ENCODE measurements around the gene TAGLN. TPM values are rescaled to one million over a fixed set of nuclear protein-coding genes. Genes with fewer than 3 reads are reported as not detected.

TAGLN gene
- total and polyA plus RNA-seq, 9 of the 15 experiments (the other 6 are each of a cell fraction or from before 2014, with no cell fraction given), result 0.21 to 4.9 (median 1.1) TPM

DNA sequence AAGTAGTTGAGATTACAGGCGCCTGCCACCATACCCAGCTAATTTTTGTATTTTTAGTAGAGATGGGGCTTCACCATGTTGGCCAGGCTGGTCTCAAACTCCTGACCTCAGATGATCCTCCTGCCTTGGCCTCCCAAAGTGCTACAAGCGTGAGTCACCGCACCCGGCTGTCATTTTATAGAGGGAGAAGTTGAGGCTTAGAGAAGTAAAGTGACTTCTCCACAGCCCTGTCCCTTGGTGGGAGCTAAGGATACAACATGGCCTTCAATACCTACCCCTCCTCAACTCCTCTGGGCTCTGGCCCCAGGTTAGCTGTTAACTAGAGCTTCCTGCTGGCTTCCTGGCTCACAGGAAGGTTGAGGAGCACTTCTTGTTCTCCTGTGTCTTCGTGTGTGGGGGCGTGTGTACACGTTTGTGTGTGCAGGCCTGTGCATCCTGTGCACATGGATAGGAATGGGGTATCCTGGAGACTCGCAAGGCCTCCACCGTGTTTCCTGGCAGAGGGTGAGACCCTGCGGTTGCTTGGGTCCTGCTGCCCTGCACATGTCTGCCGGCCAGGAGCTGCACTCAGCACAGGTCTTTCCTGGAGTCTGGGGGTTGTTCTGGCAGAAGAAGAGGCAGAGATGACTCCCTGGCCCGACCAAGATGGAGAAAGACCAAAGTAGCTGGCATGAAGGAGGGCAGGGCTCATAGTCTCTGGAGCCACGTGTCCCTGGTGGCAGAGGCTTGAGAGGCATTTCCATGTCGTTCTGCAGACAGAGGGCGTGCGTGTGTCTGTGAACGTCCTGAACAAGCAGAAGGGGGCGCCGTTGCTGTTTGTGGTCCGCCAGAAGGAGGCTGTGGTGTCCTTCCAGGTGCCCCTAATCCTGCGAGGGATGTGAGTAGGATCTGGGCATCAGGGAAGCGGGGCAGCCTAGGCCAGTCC, 18.2 kb upstream of the TAGLN start (continued):
- TF ChIP-seq, protein P1, sequence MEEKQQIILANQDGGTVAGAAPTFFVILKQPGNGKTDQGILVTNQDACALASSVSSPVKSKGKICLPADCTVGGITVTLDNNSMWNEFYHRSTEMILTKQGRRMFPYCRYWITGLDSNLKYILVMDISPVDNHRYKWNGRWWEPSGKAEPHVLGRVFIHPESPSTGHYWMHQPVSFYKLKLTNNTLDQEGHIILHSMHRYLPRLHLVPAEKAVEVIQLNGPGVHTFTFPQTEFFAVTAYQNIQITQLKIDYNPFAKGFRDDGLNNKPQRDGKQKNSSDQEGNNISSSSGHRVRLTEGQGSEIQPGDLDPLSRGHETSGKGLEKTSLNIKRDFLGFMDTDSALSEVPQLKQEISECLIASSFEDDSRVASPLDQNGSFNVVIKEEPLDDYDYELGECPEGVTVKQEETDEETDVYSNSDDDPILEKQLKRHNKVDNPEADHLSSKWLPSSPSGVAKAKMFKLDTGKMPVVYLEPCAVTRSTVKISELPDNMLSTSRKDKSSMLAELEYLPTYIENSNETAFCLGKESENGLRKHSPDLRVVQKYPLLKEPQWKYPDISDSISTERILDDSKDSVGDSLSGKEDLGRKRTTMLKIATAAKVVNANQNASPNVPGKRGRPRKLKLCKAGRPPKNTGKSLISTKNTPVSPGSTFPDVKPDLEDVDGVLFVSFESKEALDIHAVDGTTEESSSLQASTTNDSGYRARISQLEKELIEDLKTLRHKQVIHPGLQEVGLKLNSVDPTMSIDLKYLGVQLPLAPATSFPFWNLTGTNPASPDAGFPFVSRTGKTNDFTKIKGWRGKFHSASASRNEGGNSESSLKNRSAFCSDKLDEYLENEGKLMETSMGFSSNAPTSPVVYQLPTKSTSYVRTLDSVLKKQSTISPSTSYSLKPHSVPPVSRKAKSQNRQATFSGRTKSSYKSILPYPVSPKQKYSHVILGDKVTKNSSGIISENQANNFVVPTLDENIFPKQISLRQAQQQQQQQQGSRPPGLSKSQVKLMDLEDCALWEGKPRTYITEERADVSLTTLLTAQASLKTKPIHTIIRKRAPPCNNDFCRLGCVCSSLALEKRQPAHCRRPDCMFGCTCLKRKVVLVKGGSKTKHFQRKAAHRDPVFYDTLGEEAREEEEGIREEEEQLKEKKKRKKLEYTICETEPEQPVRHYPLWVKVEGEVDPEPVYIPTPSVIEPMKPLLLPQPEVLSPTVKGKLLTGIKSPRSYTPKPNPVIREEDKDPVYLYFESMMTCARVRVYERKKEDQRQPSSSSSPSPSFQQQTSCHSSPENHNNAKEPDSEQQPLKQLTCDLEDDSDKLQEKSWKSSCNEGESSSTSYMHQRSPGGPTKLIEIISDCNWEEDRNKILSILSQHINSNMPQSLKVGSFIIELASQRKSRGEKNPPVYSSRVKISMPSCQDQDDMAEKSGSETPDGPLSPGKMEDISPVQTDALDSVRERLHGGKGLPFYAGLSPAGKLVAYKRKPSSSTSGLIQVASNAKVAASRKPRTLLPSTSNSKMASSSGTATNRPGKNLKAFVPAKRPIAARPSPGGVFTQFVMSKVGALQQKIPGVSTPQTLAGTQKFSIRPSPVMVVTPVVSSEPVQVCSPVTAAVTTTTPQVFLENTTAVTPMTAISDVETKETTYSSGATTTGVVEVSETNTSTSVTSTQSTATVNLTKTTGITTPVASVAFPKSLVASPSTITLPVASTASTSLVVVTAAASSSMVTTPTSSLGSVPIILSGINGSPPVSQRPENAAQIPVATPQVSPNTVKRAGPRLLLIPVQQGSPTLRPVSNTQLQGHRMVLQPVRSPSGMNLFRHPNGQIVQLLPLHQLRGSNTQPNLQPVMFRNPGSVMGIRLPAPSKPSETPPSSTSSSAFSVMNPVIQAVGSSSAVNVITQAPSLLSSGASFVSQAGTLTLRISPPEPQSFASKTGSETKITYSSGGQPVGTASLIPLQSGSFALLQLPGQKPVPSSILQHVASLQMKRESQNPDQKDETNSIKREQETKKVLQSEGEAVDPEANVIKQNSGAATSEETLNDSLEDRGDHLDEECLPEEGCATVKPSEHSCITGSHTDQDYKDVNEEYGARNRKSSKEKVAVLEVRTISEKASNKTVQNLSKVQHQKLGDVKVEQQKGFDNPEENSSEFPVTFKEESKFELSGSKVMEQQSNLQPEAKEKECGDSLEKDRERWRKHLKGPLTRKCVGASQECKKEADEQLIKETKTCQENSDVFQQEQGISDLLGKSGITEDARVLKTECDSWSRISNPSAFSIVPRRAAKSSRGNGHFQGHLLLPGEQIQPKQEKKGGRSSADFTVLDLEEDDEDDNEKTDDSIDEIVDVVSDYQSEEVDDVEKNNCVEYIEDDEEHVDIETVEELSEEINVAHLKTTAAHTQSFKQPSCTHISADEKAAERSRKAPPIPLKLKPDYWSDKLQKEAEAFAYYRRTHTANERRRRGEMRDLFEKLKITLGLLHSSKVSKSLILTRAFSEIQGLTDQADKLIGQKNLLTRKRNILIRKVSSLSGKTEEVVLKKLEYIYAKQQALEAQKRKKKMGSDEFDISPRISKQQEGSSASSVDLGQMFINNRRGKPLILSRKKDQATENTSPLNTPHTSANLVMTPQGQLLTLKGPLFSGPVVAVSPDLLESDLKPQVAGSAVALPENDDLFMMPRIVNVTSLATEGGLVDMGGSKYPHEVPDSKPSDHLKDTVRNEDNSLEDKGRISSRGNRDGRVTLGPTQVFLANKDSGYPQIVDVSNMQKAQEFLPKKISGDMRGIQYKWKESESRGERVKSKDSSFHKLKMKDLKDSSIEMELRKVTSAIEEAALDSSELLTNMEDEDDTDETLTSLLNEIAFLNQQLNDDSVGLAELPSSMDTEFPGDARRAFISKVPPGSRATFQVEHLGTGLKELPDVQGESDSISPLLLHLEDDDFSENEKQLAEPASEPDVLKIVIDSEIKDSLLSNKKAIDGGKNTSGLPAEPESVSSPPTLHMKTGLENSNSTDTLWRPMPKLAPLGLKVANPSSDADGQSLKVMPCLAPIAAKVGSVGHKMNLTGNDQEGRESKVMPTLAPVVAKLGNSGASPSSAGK (IDR thresholded peaks at IDR 0.05), result peak; percentile 87
- TF ChIP-seq PHB (CRISPR knock-in tag; IDR thresholded peaks at IDR 0.05) (no peak), ZFP1 (CRISPR knock-in tag; IDR thresholded peaks at IDR 0.05) (no peak), ZNF717 (CRISPR knock-in tag; IDR thresholded peaks at IDR 0.05) (no peak), ZNF384 (IDR thresholded peaks at IDR 0.05; ENCODE audit: low read depth, low read length) (no peak), HIVEP1 (CRISPR knock-in tag; IDR thresholded peaks at IDR 0.05) (no peak), ZFP36 (IDR thresholded peaks at IDR 0.05; ENCODE audit: low read depth, low read length, partially characterized antibody) (no peak), CEBPG (CRISPR knock-in tag; IDR thresholded peaks at IDR 0.05) (peak; percentile 27; the same call in 1 of the 2 replicates), CEBPG (tag; conservative IDR thresholded peaks at IDR 0.05 in 1 of 2, IDR thresholded peaks at IDR 0.05 in 1 of 2) (no peak), SUPT5H (IDR thresholded peaks at IDR 0.05) (no peak), IFI16 (CRISPR knock-in tag; IDR thresholded peaks at IDR 0.05) (no peak), MCM5 (IDR thresholded peaks at IDR 0.05; ENCODE audit: low read depth) (no peak), ZNF75A (CRISPR knock-in tag; IDR thresholded peaks at IDR 0.05) (no peak)
- TF ChIP-seq, protein P2, sequence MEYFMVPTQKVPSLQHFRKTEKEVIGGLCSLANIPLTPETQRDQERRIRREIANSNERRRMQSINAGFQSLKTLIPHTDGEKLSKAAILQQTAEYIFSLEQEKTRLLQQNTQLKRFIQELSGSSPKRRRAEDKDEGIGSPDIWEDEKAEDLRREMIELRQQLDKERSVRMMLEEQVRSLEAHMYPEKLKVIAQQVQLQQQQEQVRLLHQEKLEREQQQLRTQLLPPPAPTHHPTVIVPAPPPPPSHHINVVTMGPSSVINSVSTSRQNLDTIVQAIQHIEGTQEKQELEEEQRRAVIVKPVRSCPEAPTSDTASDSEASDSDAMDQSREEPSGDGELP (CRISPR knock-in tag; IDR thresholded peaks at IDR 0.05; ENCODE audit: borderline replicate concordance), result 0 out of 2 replicates have a peak, but pooled peaks have one; percentile 23
- TF ChIP-seq, protein P3, sequence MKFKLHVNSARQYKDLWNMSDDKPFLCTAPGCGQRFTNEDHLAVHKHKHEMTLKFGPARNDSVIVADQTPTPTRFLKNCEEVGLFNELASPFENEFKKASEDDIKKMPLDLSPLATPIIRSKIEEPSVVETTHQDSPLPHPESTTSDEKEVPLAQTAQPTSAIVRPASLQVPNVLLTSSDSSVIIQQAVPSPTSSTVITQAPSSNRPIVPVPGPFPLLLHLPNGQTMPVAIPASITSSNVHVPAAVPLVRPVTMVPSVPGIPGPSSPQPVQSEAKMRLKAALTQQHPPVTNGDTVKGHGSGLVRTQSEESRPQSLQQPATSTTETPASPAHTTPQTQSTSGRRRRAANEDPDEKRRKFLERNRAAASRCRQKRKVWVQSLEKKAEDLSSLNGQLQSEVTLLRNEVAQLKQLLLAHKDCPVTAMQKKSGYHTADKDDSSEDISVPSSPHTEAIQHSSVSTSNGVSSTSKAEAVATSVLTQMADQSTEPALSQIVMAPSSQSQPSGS (CRISPR knock-in tag; IDR thresholded peaks at IDR 0.05), result no peak

All from K562 (cell line).